ENCODE measurements around the gene GIGYF2. TPM values are rescaled to one million over a fixed set of nuclear protein-coding genes. Genes with fewer than 3 reads are reported as not detected.
"Not testable (repeated sequence)": the region's sequence is repeated elsewhere in the genome, so short reads cannot be mapped to it uniquely, and the experiment has no call there.

GIGYF2 gene
- total and polyA plus RNA-seq, 2 of the 13 experiments (the other 11 are each of a cell fraction or from before 2014, with no cell fraction given) = 44.9 to 73.5 TPM

GRCh38 chr2:232714969-232715368 lies 17.8 kb downstream of the GIGYF2 start (continued):
- TF ChIP-seq CENPBD1 (CRISPR knock-in tag; IDR thresholded peaks at IDR 0.05; ENCODE audit: borderline replicate concordance, low read depth) (no peak), JUNB (CRISPR knock-in tag; IDR thresholded peaks at IDR 0.05; ENCODE audit: borderline replicate concordance) (no peak), ZNF883 (CRISPR knock-in tag; IDR thresholded peaks at IDR 0.05; ENCODE audit: not compliant biosample characterization) (no peak), TEAD3 (CRISPR knock-in tag; optimal IDR thresholded peaks at IDR 0.05; ENCODE audit: borderline replicate concordance) (no peak)

GRCh38 chr2:232720056-232720455 lies 22.9 kb downstream of the GIGYF2 start:
- BruUV-seq (replicated peaks); H3K9me3 ChIP-seq (ENCODE audit: low read length); intact Hi-C loops (cut with micrococcal nuclease; ENCODE audit: unreplicated experiment); H3K4me2 ChIP-seq (ENCODE audit: low read depth, low read length); H3K4me1 ChIP-seq (ENCODE audit: insufficient read depth, low read length); in situ Hi-C loops (cut with HindIII; ENCODE audit: extremely low pct_ligation_motif_present, low pct_unique_long_range_greater_than_20kb); H3K9ac ChIP-seq (ENCODE audit: insufficient read depth, low read depth, low read length); H3K27ac ChIP-seq (ENCODE audit: extremely low read length, insufficient read depth, low read length); POLR2A ChIA-PET; H2AFZ ChIP-seq (ENCODE audit: low read length); H3K27me3 ChIP-seq (ENCODE audit: control insufficient read depth in 1 of 2, insufficient read depth in 2 of 2, low read length in 2 of 2); DNase-seq (ENCODE audit: low spot score); H3K4me3 ChIP-seq (replicated peaks in 1 of 3; ENCODE audit: insufficient read depth in 1 of 3, low read depth in 2 of 3, low read length in 3 of 3); FAIRE-seq; CTCF ChIA-PET (ENCODE audit: low intra/inter-chr PET ratio, low total read pairs); ATAC-seq: not testable (repeated sequence)
- TF ChIP-seq ZNF260 (CRISPR knock-in tag; IDR thresholded peaks at IDR 0.05; ENCODE audit: borderline replicate concordance, low read depth) = 0 out of 2 replicates have a peak, but pooled peaks have one; percentile 89
- TF ChIP-seq RCOR2 (CRISPR knock-in tag; IDR thresholded peaks at IDR 0.05) = 0 out of 2 replicates have a peak, but pooled peaks have one; percentile 33
- H3K36me3 ChIP-seq (replicated peaks in 1 of 2; ENCODE audit: control insufficient read depth in 1 of 2, insufficient read depth in 2 of 2, low read length in 2 of 2) = peaks cover 16 to 53% of the 10 kb centered on the region in 2 experiments
- peaks cover 24% of the 10 kb centered on the region; the same call in 1 of the 2 replicates for H4K20me1 ChIP-seq (ENCODE audit: insufficient read depth, low read length)
- H3K79me2 ChIP-seq (ENCODE audit: insufficient read depth, low read length) = peaks cover 82% of the 10 kb centered on the region

- no peak overlapping the region for H3K4me3 ChIP-seq (replicated peaks in 1 of 3; ENCODE audit: insufficient read depth in 1 of 3, low read depth in 2 of 3, low read length in 3 of 3)
- H3K27ac ChIP-seq (ENCODE audit: extremely low read length, insufficient read depth, low read length) = no peak overlapping the region
- no TSS peak for BruUV-seq (replicated peaks)
- in situ Hi-C loops (cut with HindIII; ENCODE audit: extremely low pct_ligation_motif_present, low pct_unique_long_range_greater_than_20kb) = no loop called here
- no peaks in the 10 kb centered on the region for H3K9me3 ChIP-seq (ENCODE audit: low read length)
- peaks cover 23 to 63% of the 10 kb centered on the region in 2 experiments for H3K36me3 ChIP-seq (replicated peaks in 1 of 2; ENCODE audit: control insufficient read depth in 1 of 2, insufficient read depth in 2 of 2, low read length in 2 of 2)
- H3K4me2 ChIP-seq (ENCODE audit: low read depth, low read length) = no peak overlapping the region
- ChIA-PET CTCF (ENCODE audit: low intra/inter-chr PET ratio, low total read pairs) (no interaction called here), POLR2A (no interaction called here)
- no peaks in the 10 kb centered on the region for H3K4me1 ChIP-seq (ENCODE audit: insufficient read depth, low read length)
- no peak overlapping the region for H3K9ac ChIP-seq (ENCODE audit: insufficient read depth, low read depth, low read length)
- H3K27me3 ChIP-seq (ENCODE audit: control insufficient read depth in 1 of 2, insufficient read depth in 2 of 2, low read length in 2 of 2) = no peaks in the 10 kb centered on the region
- FAIRE-seq (no peak), DNase-seq (ENCODE audit: low spot score) (no peak), ATAC-seq (no peak)
- no peak for TF ChIP-seq GLI4 (CRISPR knock-in tag; IDR thresholded peaks at IDR 0.05; ENCODE audit: borderline replicate concordance)
- no peak for TF ChIP-seq MAFK (conservative IDR thresholded peaks at IDR 0.05 in 1 of 2, IDR thresholded peaks at IDR 0.05 in 1 of 2; ENCODE audit: low read length in 2 of 2)
- no peak for TF ChIP-seq ZFX (CRISPR knock-in tag; IDR thresholded peaks at IDR 0.05; ENCODE audit: low read depth)
- 93% methylated on average over 2 of the region's 2 CpGs for WGBS (ENCODE audit: low lambda C conversion rate)
- peaks cover 21% of the 10 kb centered on the region; the same call in 1 of the 2 replicates for H4K20me1 ChIP-seq (ENCODE audit: insufficient read depth, low read length)
- no peak overlapping the region for H2AFZ ChIP-seq (ENCODE audit: low read length)
- H3K79me2 ChIP-seq (ENCODE audit: insufficient read depth, low read length) = peaks cover 75% of the 10 kb centered on the region
- intact Hi-C loops (cut with micrococcal nuclease; ENCODE audit: unreplicated experiment) = no loop called here
Measured at GRCh38 chr2:232721261-232721660, 24.1 kb downstream of the GIGYF2 start.
